Activated CD8-positive, alpha-beta memory T cell treated with anti-CD3 and anti-CD28 coated beads, Interleukin-2, amount 10 ng/mL, durations not matched to agents 7 days and 5 days (primary cell): ENCODE results near the gene TCF19. TPM values are rescaled to one million over a fixed set of nuclear protein-coding genes. Genes with fewer than 3 reads are reported as not detected.
A peak's percentile ranks its signal among the peaks of the same experiment; 100 is the strongest.
"Not testable (repeated sequence)": the region's sequence is repeated elsewhere in the genome, so short reads cannot be mapped to it uniquely, and the experiment has no call there.

Source experiments
- ATAC-seq: fragments of 150-1000 bp; cut with Tn5 transposase; one replicate; pipeline ENCODE4 v1.10.0; 2021; ENCODE audit warnings: moderate library complexity
- CTCF ChIA-PET: fragments of 350-600 bp; sonication (Branson Sonifier 250); formaldehyde crosslinking; loops from one replicate; lab custom pipeline; 2021; ENCODE audit warnings: antibody characterized with exemption; lab: Charles Lee
- DNase-seq: peaks from one replicate; pipeline ENCODE4 v3.0.0-alpha.2; 2020
- H3K27ac Mint-ChIP-seq: one replicate; pipeline ENCODE4 v1.8.0; 2021; ENCODE audit warnings: mild to moderate bottlenecking, mixed read lengths
- H3K27me3 Mint-ChIP-seq: one replicate; pipeline ENCODE4 v1.8.0; 2021; ENCODE audit warnings: mixed read lengths
- H3K36me3 Mint-ChIP-seq: one replicate; pipeline ENCODE4 v1.8.0; 2021; ENCODE audit warnings: mild to moderate bottlenecking, mixed read lengths
- H3K4me1 Mint-ChIP-seq: one replicate; pipeline ENCODE4 v1.8.0; 2021; ENCODE audit warnings: mixed read lengths
- H3K4me3 Mint-ChIP-seq: one replicate; pipeline ENCODE4 v1.8.0; 2021; ENCODE audit warnings: mild to moderate bottlenecking, moderate library complexity, mixed read lengths
- H3K9me3 Mint-ChIP-seq: one replicate; pipeline ENCODE4 v1.8.0; 2022; ENCODE audit warnings: low read depth, mixed read lengths
- total RNA-seq, 2 experiments: library from RNA; stranded (reverse); gene quantifications; one replicate each; pipeline ENCODE4 v1.2.3, GENCODE V29; 2021

TCF19 gene
- total RNA-seq, 2 experiments from 2014 or later, result 100 to 106 TPM

- peaks cover 2% of the 10 kb centered on the region for H3K9me3 Mint-ChIP-seq
- CTCF ChIA-PET, result interaction anchor here (1.3 to 3.4 kb wide), 8 partner anchors 12 to 201 kb away, joined by 3 to 63 read pairs (median 5); partner anchors contain the start of gene HLA-B
- H3K4me1 Mint-ChIP-seq, result peaks cover 50% of the 10 kb centered on the region
- ATAC-seq (peak; percentile 78), DNase-seq (peak; percentile 98)
- peak overlapping the region; percentile 75 for H3K4me3 Mint-ChIP-seq
- H3K27ac Mint-ChIP-seq, result peak overlapping the region; percentile 99
- H3K27me3 Mint-ChIP-seq, result no peaks in the 10 kb centered on the region
- H3K36me3 Mint-ChIP-seq, result peaks cover 39% of the 10 kb centered on the region
These were observed 39.3 kb downstream of the TCF19 start for GRCh38 chr6:31197559-31198305.

DNA sequence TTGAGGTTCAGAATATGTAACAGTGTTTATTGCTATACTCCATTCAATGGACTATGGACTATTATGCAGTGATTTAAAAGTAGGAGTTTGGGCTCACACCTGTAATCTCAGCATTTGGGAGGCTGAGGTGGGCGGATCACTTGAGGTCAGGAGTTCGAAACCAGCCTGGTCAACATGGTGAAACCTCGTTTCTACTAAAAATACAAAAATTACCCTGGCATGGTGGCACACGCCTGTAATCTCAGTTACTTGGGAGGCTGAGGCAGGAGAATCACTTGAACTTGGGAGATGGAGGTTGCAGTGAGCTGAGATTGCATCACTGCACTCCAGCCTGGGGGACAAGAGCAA is 40.7 kb downstream of the TCF19 start:
- not testable (repeated sequence) for H3K9me3 Mint-ChIP-seq, H3K27me3 Mint-ChIP-seq, ATAC-seq, DNase-seq
- Mint-ChIP-seq H3K27ac (peak overlapping the region; percentile 99), H3K36me3 (peaks cover 39% of the 10 kb centered on the region), H3K4me3 (peak overlapping the region; percentile 75), H3K4me1 (peaks cover 64% of the 10 kb centered on the region)
- CTCF ChIA-PET, result interaction anchor here (1.7 kb wide), 1 partner anchor 168 kb away, joined by 7 read pairs; no protein-coding TSS in a partner anchor

DNA sequence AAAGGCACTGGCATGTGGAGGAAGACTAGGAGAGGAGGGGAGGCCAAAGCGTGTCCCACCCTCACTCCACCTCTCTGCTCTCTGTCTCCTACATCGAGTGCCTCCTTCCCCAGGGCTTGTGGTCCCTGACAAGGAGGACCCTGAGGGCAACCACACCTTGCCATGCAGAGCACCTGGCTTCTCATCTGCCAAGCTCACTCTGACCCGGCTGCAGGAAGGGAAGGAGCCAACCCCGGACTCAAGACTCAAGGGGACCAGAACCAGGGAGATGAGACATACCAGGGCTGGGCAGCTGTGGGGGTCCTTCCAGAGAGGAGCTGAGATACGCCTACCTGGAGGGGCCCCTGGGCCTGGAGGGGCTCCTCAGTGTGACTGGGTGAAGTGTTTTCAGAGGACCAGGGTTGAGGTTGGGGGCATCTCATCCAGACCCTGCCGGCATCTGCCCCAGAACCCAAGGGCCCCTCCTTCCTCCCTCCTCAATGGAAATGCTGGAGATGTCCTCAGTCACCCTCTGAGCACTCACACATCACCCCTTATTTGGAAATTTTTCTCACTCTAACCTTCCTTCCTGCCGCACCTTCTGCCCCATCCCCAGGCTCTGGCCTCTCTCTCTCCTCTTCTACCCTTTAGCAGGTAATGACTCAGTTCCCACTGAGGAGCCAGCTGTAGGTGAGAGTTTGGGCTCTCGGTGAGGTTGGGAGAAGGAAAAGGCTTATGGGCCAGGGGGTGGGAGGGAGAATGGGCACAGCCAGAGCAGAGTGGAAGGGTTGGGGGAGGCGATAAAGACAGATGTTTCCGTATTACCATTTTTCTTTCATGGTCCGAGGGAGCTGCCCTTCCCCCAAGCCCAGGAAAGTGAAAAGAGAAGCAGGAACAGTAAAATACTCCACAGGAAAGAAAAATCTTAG is 44.1 kb downstream of the TCF19 start:
- DNase-seq (no peak), ATAC-seq (peak; percentile 1)
- Mint-ChIP-seq H3K4me1 (peaks cover 63% of the 10 kb centered on the region), H3K27ac (peak overlapping the region; percentile 95), H3K9me3 (peaks cover 2% of the 10 kb centered on the region), H3K4me3 (peak overlapping the region; percentile 82), H3K36me3 (peaks cover 41% of the 10 kb centered on the region), H3K27me3 (no peaks in the 10 kb centered on the region)
- CTCF ChIA-PET, result interaction anchor here (0.7 to 2.7 kb wide), 5 partner anchors 8 to 164 kb away, joined by 3 to 14 read pairs (median 5); no protein-coding TSS in a partner anchor

GRCh38 chr6:31203345-31203979 is 45.1 kb downstream of the TCF19 start:
- peaks cover 41% of the 10 kb centered on the region for H3K36me3 Mint-ChIP-seq
- H3K4me3 Mint-ChIP-seq, result peak overlapping the region; percentile 82
- H3K9me3 Mint-ChIP-seq, result peaks cover 2% of the 10 kb centered on the region
- peaks cover 63% of the 10 kb centered on the region for H3K4me1 Mint-ChIP-seq
- H3K27ac Mint-ChIP-seq, result peak overlapping the region; percentile 95
- DNase-seq, result peak; percentile 71
- no peaks in the 10 kb centered on the region for H3K27me3 Mint-ChIP-seq
- ATAC-seq, result peak; percentile 69
- CTCF ChIA-PET, result interaction anchor here (0.6 to 2.7 kb wide), 6 partner anchors 9 to 163 kb away, joined by 3 to 14 read pairs (median 4); no protein-coding TSS in a partner anchor

DNA sequence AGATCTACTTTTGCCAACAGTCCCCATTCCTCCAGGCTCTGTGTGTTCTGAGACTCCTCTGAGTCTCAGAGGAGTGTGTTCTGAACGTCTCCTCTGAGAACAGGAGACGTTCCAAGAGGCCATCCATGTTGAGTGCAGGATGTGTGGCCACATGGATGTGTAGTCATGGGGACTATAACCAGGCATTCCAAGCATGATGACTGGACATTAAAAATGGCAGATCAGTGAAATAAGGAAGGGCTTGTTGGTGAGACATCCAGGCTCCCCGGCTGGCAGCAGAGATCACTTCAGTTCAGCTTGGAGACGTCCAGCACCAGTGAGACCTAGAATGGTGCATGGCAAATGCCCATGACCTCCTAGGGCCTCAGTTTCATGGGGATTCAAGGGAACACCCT is 46.4 kb downstream of the TCF19 start:
- DNase-seq, result no peak
- no peaks in the 10 kb centered on the region for H3K27me3 Mint-ChIP-seq
- ATAC-seq, result no peak
- peaks cover 52% of the 10 kb centered on the region for H3K4me1 Mint-ChIP-seq
- H3K9me3 Mint-ChIP-seq, result peaks cover 2% of the 10 kb centered on the region
- peak overlapping the region; percentile 82 for H3K4me3 Mint-ChIP-seq
- CTCF ChIA-PET, result no interaction called here
- peaks cover 30% of the 10 kb centered on the region for H3K36me3 Mint-ChIP-seq
- peak overlapping the region; percentile 95 for H3K27ac Mint-ChIP-seq

- Mint-ChIP-seq H3K4me1 (peaks cover 44% of the 10 kb centered on the region), H3K36me3 (peaks cover 22% of the 10 kb centered on the region), H3K27me3 (peaks cover 2% of the 10 kb centered on the region), H3K4me3 (peak overlapping the region; percentile 6), H3K9me3 (peaks cover 2% of the 10 kb centered on the region), H3K27ac (peak overlapping the region; percentile 31)
- CTCF ChIA-PET, result interaction anchor here (1.9 kb wide), 1 partner anchor 9 kb away, joined by 6 read pairs; no protein-coding TSS in a partner anchor
- DNase-seq (no peak), ATAC-seq (no peak)
These were observed 47.2 kb downstream of the TCF19 start for GRCh38 chr6:31205638-31206037.

GRCh38 chr6:31208506-31208905 is 50.1 kb downstream of the TCF19 start:
- Mint-ChIP-seq H3K4me3 (no peak overlapping the region), H3K27ac (no peak overlapping the region), H3K27me3 (peaks cover 2% of the 10 kb centered on the region), H3K4me1 (peaks cover 18% of the 10 kb centered on the region), H3K9me3 (no peaks in the 10 kb centered on the region), H3K36me3 (peaks cover 8% of the 10 kb centered on the region)
- CTCF ChIA-PET, result interaction anchor here (1.0 kb wide), 1 partner anchor 158 kb away, joined by 4 read pairs; no protein-coding TSS in a partner anchor
- DNase-seq (no peak), ATAC-seq (no peak)

- DNase-seq (no peak), ATAC-seq (no peak)
- Mint-ChIP-seq H3K4me3 (no peak overlapping the region), H3K36me3 (peaks cover 8% of the 10 kb centered on the region), H3K4me1 (peaks cover 12% of the 10 kb centered on the region), H3K27ac (no peak overlapping the region), H3K27me3 (peaks cover 2% of the 10 kb centered on the region), H3K9me3 (no peaks in the 10 kb centered on the region)
- CTCF ChIA-PET, result interaction anchor here (0.8 to 0.9 kb wide), 2 partner anchors 12 to 156 kb away, joined by 3 read pairs; no protein-coding TSS in a partner anchor
These were observed 50.7 kb downstream of the TCF19 start for GRCh38 chr6:31209137-31209536.

DNA sequence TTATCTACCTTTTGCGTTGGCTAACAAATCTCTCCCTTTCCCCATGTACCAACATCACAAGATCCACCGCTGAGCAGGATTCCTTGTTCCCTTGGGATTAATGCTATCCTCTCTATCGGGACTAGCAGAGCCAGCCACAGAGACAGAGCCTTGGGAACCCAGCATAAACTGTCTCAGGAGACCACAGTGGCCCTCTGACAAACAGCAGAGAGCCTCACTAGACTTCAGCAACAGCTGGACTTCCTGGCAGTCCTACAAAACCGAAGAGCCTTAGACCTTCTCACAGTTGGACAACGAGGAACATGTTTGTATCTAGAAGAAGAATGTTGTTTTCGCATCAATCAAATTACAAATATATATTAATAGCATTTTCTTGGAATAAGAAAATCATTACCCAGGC is 51.7 kb downstream of the TCF19 start:
- Mint-ChIP-seq H3K27me3 (peaks cover 2% of the 10 kb centered on the region), H3K9me3 (no peaks in the 10 kb centered on the region), H3K27ac (no peak overlapping the region), H3K4me1 (peaks cover 5% of the 10 kb centered on the region), H3K4me3 (no peak overlapping the region), H3K36me3 (peaks cover 4% of the 10 kb centered on the region)
- ATAC-seq (no peak), DNase-seq (no peak)
- CTCF ChIA-PET, result interaction anchor here (1.5 kb wide), 1 partner anchor 156 kb away, joined by 5 read pairs; no protein-coding TSS in a partner anchor

GRCh38 chr6:31210741-31211532 is 52.5 kb downstream of the TCF19 start:
- CTCF ChIA-PET, result interaction anchor here (0.6 to 1.5 kb wide), 2 partner anchors 19 to 156 kb away, joined by 3 to 5 read pairs; no protein-coding TSS in a partner anchor
- ATAC-seq (no peak), DNase-seq (no peak)

More at GRCh38 chr6:31210741-31211532, 52.5 kb downstream of the TCF19 start:
- Mint-ChIP-seq H3K9me3 (no peaks in the 10 kb centered on the region), H3K27me3 (peaks cover 2% of the 10 kb centered on the region), H3K4me3 (no peak overlapping the region), H3K36me3 (peaks cover under 1% of the 10 kb centered on the region), H3K27ac (no peak overlapping the region), H3K4me1 (peaks cover under 1% of the 10 kb centered on the region)
